Testis (tissue), 3 donors: ENCODE data around the gene PI16. TPM values are rescaled to one million over a fixed set of nuclear protein-coding genes. Genes with fewer than 3 reads are reported as not detected.

Experiments
- DNase-seq: peaks from one replicate; pipeline ENCODE4 v3.0.0-alpha.2; 2019
- H3K27ac ChIP-seq, 2 donors: fragments of 200-600 bp; sonication (generic); one replicate each; pipeline ENCODE4 v1.5.1; 2019
- H3K27me3 ChIP-seq: fragments of 200-600 bp; sonication (generic); one replicate; pipeline ENCODE4 v1.5.1; 2019
- H3K36me3 ChIP-seq: fragments of 200-600 bp; sonication (generic); one replicate; pipeline ENCODE4 v1.5.1; 2017; ENCODE audit warnings: low read depth; ENCODE audit errors: missing control alignments
- H3K4me1 ChIP-seq: fragments of 200-600 bp; sonication (generic); one replicate; pipeline ENCODE4 v1.5.1; 2019
- H3K4me3 ChIP-seq, 2 donors: fragments of 200-600 bp; sonication (generic); one replicate each; pipeline ENCODE4 v1.5.1; 2017 to 2019
- H3K9me3 ChIP-seq: fragments of 200-600 bp; sonication (generic); one replicate; pipeline ENCODE4 v1.5.1; 2017
- POLR2A ChIP-seq: fragments of 450-650 bp; IDR thresholded peaks from one replicate; pipeline ENCODE4 v1.6.1; 2017; ENCODE audit warnings: antibody characterized with exemption, mild to moderate bottlenecking, moderate library complexity
- WGBS, 2 donors: methylation state at CpG; one replicate each; pipeline ENCODE4 v1.1.5; 2018; 5-methylcytosine and 5-hydroxymethylcytosine counted together
- intact Hi-C: fragments of 100-400 bp; cut with DNase I; formaldehyde crosslinking; loops from one replicate; pipeline ENCODE4 v1.15.1; 2023; ENCODE audit warnings: low total_unique reads
- polyA plus RNA-seq: library from polyadenylated mRNA; stranded (reverse); fragments of 350-450 nt; fragmentation: Illumina TruSeq; extraction: RNeasy Lipid Tissue Mini Kit (QIAGEN cat#74804); gene quantifications from one replicate; pipeline ENCODE4 v1.2.3, GENCODE V29; 2014; ENCODE audit warnings: low read depth, low replicate concordance; ENCODE audit not compliant: insufficient read depth
- total RNA-seq, 2 donors: library from RNA; depleted of rRNA; stranded (reverse); fragments of >200 nt; gene quantifications; one replicate each; pipeline ENCODE4 v1.2.3, GENCODE V29; 2016
- TF ChIP-seq, protein P1 (sequence below), 3 experiments: fragments of 450-650 bp in 2 of 3; fragments of 200-600 bp in 1 of 3; sonication (generic) in 1 of 3; IDR thresholded peaks; one replicate each; pipeline ENCODE4 v1.5.1; 2016 to 2019; ENCODE audit warnings: antibody characterized with exemption in 3 of 3, mild to moderate bottlenecking in 2 of 3, moderate library complexity in 1 of 3

PI16 gene
- total and polyA plus RNA-seq, 3 donors from 2014 or later: 9.8 to 79.3 (median 24.7) TPM

- intact Hi-C loops: no loop called here
- no peaks in the 10 kb centered on the region for H3K36me3 ChIP-seq
- peaks cover 9% of the 10 kb centered on the region for H3K4me1 ChIP-seq
- no peaks in the 10 kb centered on the region for H3K9me3 ChIP-seq
- peak overlapping the region in 1 of 2 donors; percentile 88 for H3K27ac ChIP-seq
- TF ChIP-seq, protein P1, sequence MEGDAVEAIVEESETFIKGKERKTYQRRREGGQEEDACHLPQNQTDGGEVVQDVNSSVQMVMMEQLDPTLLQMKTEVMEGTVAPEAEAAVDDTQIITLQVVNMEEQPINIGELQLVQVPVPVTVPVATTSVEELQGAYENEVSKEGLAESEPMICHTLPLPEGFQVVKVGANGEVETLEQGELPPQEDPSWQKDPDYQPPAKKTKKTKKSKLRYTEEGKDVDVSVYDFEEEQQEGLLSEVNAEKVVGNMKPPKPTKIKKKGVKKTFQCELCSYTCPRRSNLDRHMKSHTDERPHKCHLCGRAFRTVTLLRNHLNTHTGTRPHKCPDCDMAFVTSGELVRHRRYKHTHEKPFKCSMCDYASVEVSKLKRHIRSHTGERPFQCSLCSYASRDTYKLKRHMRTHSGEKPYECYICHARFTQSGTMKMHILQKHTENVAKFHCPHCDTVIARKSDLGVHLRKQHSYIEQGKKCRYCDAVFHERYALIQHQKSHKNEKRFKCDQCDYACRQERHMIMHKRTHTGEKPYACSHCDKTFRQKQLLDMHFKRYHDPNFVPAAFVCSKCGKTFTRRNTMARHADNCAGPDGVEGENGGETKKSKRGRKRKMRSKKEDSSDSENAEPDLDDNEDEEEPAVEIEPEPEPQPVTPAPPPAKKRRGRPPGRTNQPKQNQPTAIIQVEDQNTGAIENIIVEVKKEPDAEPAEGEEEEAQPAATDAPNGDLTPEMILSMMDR (IDR thresholded peaks at IDR 0.05): no peak
- TF ChIP-seq POLR2A: no peak
- no peaks in the 10 kb centered on the region for H3K27me3 ChIP-seq
- no peak overlapping the region for H3K4me3 ChIP-seq
- 84 to 85% methylated on average over 4 of the region's 4 CpGs for WGBS, 2 donors
- DNase-seq: no peak
These were observed 38.9 kb upstream of the PI16 start for GRCh38 chr6:36915599-36915998.

DNA sequence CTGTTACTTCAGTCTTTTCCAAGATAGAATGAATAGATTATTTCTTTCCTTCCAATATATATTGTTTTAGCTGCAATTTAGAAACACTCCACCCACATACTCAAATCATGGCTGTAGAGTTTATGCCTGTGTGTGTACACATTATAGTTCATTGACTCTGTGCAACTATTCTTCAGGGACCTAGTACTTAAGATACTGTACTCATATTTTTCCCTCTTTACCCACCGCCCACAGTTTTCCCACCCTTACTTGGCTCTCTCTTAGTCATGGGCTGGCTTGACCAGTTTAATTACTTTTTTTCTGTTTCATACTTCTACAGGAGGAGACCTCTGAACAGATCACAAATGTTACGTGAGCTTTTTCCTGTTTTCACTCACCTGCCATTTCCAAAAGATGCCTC is 38.4 kb upstream of the PI16 start:
- H3K4me1 ChIP-seq: peaks cover 9% of the 10 kb centered on the region

GRCh38 chr6:36917541-36918193 is 36.9 kb upstream of the PI16 start:
- H3K4me1 ChIP-seq: peaks cover 9% of the 10 kb centered on the region
- H3K9me3 ChIP-seq: no peaks in the 10 kb centered on the region
- 56 to 68% methylated on average over 10 of the region's 10 CpGs for WGBS, 2 donors
- TF ChIP-seq, protein P1 (IDR thresholded peaks at IDR 0.05): no peak
- TF ChIP-seq POLR2A: no peak
- no peaks in the 10 kb centered on the region for H3K27me3 ChIP-seq
- peak; percentile 62 for DNase-seq
- intact Hi-C loops: no loop called here
- no peaks in the 10 kb centered on the region for H3K36me3 ChIP-seq
- H3K4me3 ChIP-seq: no peak overlapping the region
- peak overlapping the region; percentile 59 to 88 for H3K27ac ChIP-seq

More for the DNA sequence above, 38.4 kb upstream of the PI16 start:
- no peak overlapping the region for H3K4me3 ChIP-seq
- DNase-seq: no peak
- TF ChIP-seq, protein P1 (IDR thresholded peaks at IDR 0.05): no peak
- no peak for TF ChIP-seq POLR2A
- H3K36me3 ChIP-seq: no peaks in the 10 kb centered on the region
- intact Hi-C loops: no loop called here
- no peaks in the 10 kb centered on the region for H3K27me3 ChIP-seq
- WGBS, 2 donors: 82 to 85% methylated on average over 2 of the region's 2 CpGs
- peak overlapping the region in 1 of 2 donors; percentile 88 for H3K27ac ChIP-seq
- H3K9me3 ChIP-seq: no peaks in the 10 kb centered on the region

- no peak overlapping the region for H3K27ac ChIP-seq
- H3K4me1 ChIP-seq: peaks cover 9% of the 10 kb centered on the region
- intact Hi-C loops: no loop called here
- DNase-seq: no peak
- TF ChIP-seq, protein P1 (IDR thresholded peaks at IDR 0.05): no peak
- no peak for TF ChIP-seq POLR2A
- no peaks in the 10 kb centered on the region for H3K27me3 ChIP-seq
- H3K9me3 ChIP-seq: no peaks in the 10 kb centered on the region
- WGBS, 2 donors: 92 to 93% methylated on average over 4 of the region's 4 CpGs
- H3K4me3 ChIP-seq: no peak overlapping the region
- no peaks in the 10 kb centered on the region for H3K36me3 ChIP-seq
These were observed 34.5 kb upstream of the PI16 start for GRCh38 chr6:36920049-36920448.

- intact Hi-C loops: no loop called here
- H3K27ac ChIP-seq: no peak overlapping the region
- TF ChIP-seq, protein P1 (IDR thresholded peaks at IDR 0.05): no peak
- TF ChIP-seq POLR2A: no peak
- H3K9me3 ChIP-seq: no peaks in the 10 kb centered on the region
- WGBS, 2 donors: 86 to 91% methylated on average over 5 of the region's 5 CpGs
- H3K4me1 ChIP-seq: peaks cover 9% of the 10 kb centered on the region
- no peaks in the 10 kb centered on the region for H3K36me3 ChIP-seq
- DNase-seq: no peak
- no peaks in the 10 kb centered on the region for H3K27me3 ChIP-seq
- H3K4me3 ChIP-seq: no peak overlapping the region
These were observed 34.0 kb upstream of the PI16 start for GRCh38 chr6:36920546-36920945.
